ENCODE results near the gene FDX1.

- no peak for TF ChIP-seq POLR2AphosphoS5 (IDR thresholded peaks at IDR 0.05; ENCODE audit: low read depth, low read length)
- TF ChIP-seq EP300 (IDR thresholded peaks at IDR 0.05; ENCODE audit: borderline replicate concordance in 1 of 2, low read depth in 2 of 2, low read length in 2 of 2): no peak
- TF ChIP-seq CTCF (IDR thresholded peaks at IDR 0.05; ENCODE audit: control extremely low read depth in 1 of 3, insufficient read depth in 1 of 3, low read depth in 1 of 3, low read length in 3 of 3): no peak
- no peak for TF ChIP-seq SIN3A (conservative IDR thresholded peaks at IDR 0.05 in 1 of 2, IDR thresholded peaks at IDR 0.05 in 1 of 2; ENCODE audit: low read depth in 1 of 2, low read length in 2 of 2)
- no peak for TF ChIP-seq CEBPB (IDR thresholded peaks at IDR 0.05; ENCODE audit: low read depth, low read length)
- no peak for TF ChIP-seq CTBP2 (IDR thresholded peaks at IDR 0.05; ENCODE audit: borderline replicate concordance, insufficient read depth, insufficient read length, low read length)
- no peak for TF ChIP-seq JUND (IDR thresholded peaks at IDR 0.05; ENCODE audit: low read length)
- no peak for TF ChIP-seq TAF1 (IDR thresholded peaks at IDR 0.05; ENCODE audit: low read depth, low read length)
- TF ChIP-seq MAFK (IDR thresholded peaks at IDR 0.05; ENCODE audit: low read depth, low read length): no peak
- TF ChIP-seq CREB1 (IDR thresholded peaks at IDR 0.05): no peak
- TF ChIP-seq CHD2 (IDR thresholded peaks at IDR 0.05; ENCODE audit: low read length): no peak
- no peak for TF ChIP-seq TBP (IDR thresholded peaks at IDR 0.05; ENCODE audit: low read depth, low read length)
- TF ChIP-seq ATF2 (IDR thresholded peaks at IDR 0.05; ENCODE audit: low read length): no peak
These were observed 77.6 kb downstream of the FDX1 start for GRCh38 chr11:110507328-110507727.
